Loucy (cell line): Measurements from ENCODE around the gene CYLD.

ENCODE experiments used
- H2AFZ ChIP-seq: fragments of 200-600 bp; sonication (generic); 2 replicates; pipeline ENCODE4 v1.6.0; 2016; ENCODE audit warnings: antibody characterized with exemption, mild to moderate bottlenecking, low read length, moderate library complexity
- H3F3A ChIP-seq: fragments of 200-600 bp; 2 replicates; pipeline ENCODE4 v1.6.0; 2016; ENCODE audit warnings: antibody characterized with exemption, low read depth, mild to moderate bottlenecking
- H3K27me3 ChIP-seq: fragments of 200-600 bp; sonication (generic); 2 replicates; pipeline ENCODE4 v1.6.1; 2014; ENCODE audit warnings: low read length, mild to moderate bottlenecking; ENCODE audit not compliant: insufficient read depth, poor library complexity, severe bottlenecking
- H3K36me3 ChIP-seq: fragments of 200-600 bp; sonication (generic); 2 replicates; pipeline ENCODE4 v1.6.1; 2016; ENCODE audit warnings: low read length; ENCODE audit not compliant: insufficient read depth
- H3K4me1 ChIP-seq: fragments of 200-600 bp; sonication (generic); 2 replicates; pipeline ENCODE4 v1.5.1; 2014; ENCODE audit warnings: low read length, mild to moderate bottlenecking; ENCODE audit not compliant: insufficient read depth, poor library complexity, severe bottlenecking
- H3K4me2 ChIP-seq: fragments of 200-600 bp; sonication (generic); 2 replicates; pipeline ENCODE4 v1.6.0; 2014; ENCODE audit warnings: antibody characterized with exemption, low read length, low read depth, mild to moderate bottlenecking; ENCODE audit not compliant: poor library complexity, severe bottlenecking
- H3K4me3 ChIP-seq: fragments of 200-600 bp; sonication (generic); 2 replicates; pipeline ENCODE4 v1.5.1; 2014; ENCODE audit warnings: low read length, mild to moderate bottlenecking, mixed read lengths; ENCODE audit not compliant: poor library complexity, severe bottlenecking
- H3K79me2 ChIP-seq: fragments of 200-600 bp; sonication (generic); 2 replicates; pipeline ENCODE4 v1.6.1; 2014; ENCODE audit warnings: low read length; ENCODE audit not compliant: insufficient read depth
- H3K9ac ChIP-seq: fragments of 200-600 bp; sonication (generic); 2 replicates; pipeline ENCODE4 v1.6.0; 2014; ENCODE audit warnings: mild to moderate bottlenecking, low read depth, low read length, moderate library complexity; ENCODE audit not compliant: poor library complexity, severe bottlenecking
- H3K9me2 ChIP-seq: fragments of 200-600 bp; sonication (generic); replicated peaks from 2 replicates; pipeline ENCODE4 v1.6.1; 2016; ENCODE audit warnings: low read depth, low read length, mixed read lengths
- H3K9me3 ChIP-seq: fragments of 200-600 bp; sonication (generic); 2 replicates; pipeline ENCODE4 v1.6.1; 2014; ENCODE audit warnings: mild to moderate bottlenecking, antibody characterized with exemption, low read length, low read depth; ENCODE audit not compliant: insufficient read depth
- H4K20me1 ChIP-seq: fragments of 200-600 bp; sonication (generic); 2 replicates; pipeline ENCODE4 v1.6.0; 2014; ENCODE audit warnings: antibody characterized with exemption, low read length, mild to moderate bottlenecking; ENCODE audit not compliant: insufficient read depth, poor library complexity, severe bottlenecking
- CTCF ChIP-seq: fragments of 200-600 bp; sonication (generic); conservative IDR thresholded peaks from 2 replicates; pipeline ENCODE4 v1.5.1; 2014; ENCODE audit warnings: mild to moderate bottlenecking, antibody characterized with exemption, low read length
- EZH2phosphoT487 ChIP-seq: fragments of 200-600 bp; IDR thresholded peaks from 2 replicates; pipeline ENCODE4 v1.6.1; 2018; ENCODE audit warnings: antibody characterized with exemption, mild to moderate bottlenecking, moderate library complexity, borderline replicate concordance

Gene CYLD

GRCh38 chr16:50816901-50817555, 75.1 kb downstream of the CYLD start:
- Histone ChIP-seq H3K27me3 (no peaks in the 10 kb centered on the region), H4K20me1 (no peaks in the 10 kb centered on the region), H3K9ac (no peak overlapping the region), H3K36me3 (no peaks in the 10 kb centered on the region), H3F3A (no peaks in the 10 kb centered on the region), H3K9me3 (no peaks in the 10 kb centered on the region), H3K9me2 (no peaks in the 10 kb centered on the region), H3K4me3 (no peak overlapping the region), H3K4me2 (no peak overlapping the region), H3K4me1 (no peaks in the 10 kb centered on the region), H3K79me2 (no peaks in the 10 kb centered on the region), H2AFZ (no peak overlapping the region)
- TF ChIP-seq EZH2phosphoT487 (no peak), CTCF (no peak)

GRCh38 chr16:50818380-50818779, 76.5 kb downstream of the CYLD start:
- H3K9ac ChIP-seq: no peak overlapping the region
- H3K27me3 ChIP-seq: no peaks in the 10 kb centered on the region
- no peaks in the 10 kb centered on the region for H3K9me2 ChIP-seq
- no peaks in the 10 kb centered on the region for H3F3A ChIP-seq
- no peaks in the 10 kb centered on the region for H4K20me1 ChIP-seq
- no peak overlapping the region for H3K4me2 ChIP-seq
- TF ChIP-seq EZH2phosphoT487 (no peak), CTCF (no peak)
- H3K9me3 ChIP-seq: no peaks in the 10 kb centered on the region
- no peaks in the 10 kb centered on the region for H3K36me3 ChIP-seq
- H3K4me3 ChIP-seq: no peak overlapping the region
- no peaks in the 10 kb centered on the region for H3K79me2 ChIP-seq
- H2AFZ ChIP-seq: no peak overlapping the region
- no peaks in the 10 kb centered on the region for H3K4me1 ChIP-seq

GRCh38 chr16:50819706-50820105, 77.8 kb downstream of the CYLD start:
- H4K20me1 ChIP-seq: no peaks in the 10 kb centered on the region
- no peaks in the 10 kb centered on the region for H3K36me3 ChIP-seq
- TF ChIP-seq CTCF: no peak
- no peak for TF ChIP-seq EZH2phosphoT487

More at GRCh38 chr16:50819706-50820105, 77.8 kb downstream of the CYLD start:
- Histone ChIP-seq H3K79me2 (no peaks in the 10 kb centered on the region), H3F3A (no peaks in the 10 kb centered on the region), H3K27me3 (no peaks in the 10 kb centered on the region), H3K9me3 (no peaks in the 10 kb centered on the region), H3K4me3 (no peak overlapping the region), H3K9me2 (no peaks in the 10 kb centered on the region), H3K4me2 (no peak overlapping the region), H3K9ac (no peak overlapping the region), H2AFZ (no peak overlapping the region), H3K4me1 (no peaks in the 10 kb centered on the region)
